Activated T-cell treated with anti-CD3 and anti-CD28 coated beads, Interleukin-2, amount 50 U/mL, for 24 hours (primary cell): ENCODE data around the gene STARD3.

Source experiments
- DNase-seq: peaks from one replicate; pipeline ENCODE4 v3.0.0-alpha.2; 2020
- H3K27ac Mint-ChIP-seq: 2 replicates; pipeline ENCODE4 v1.8.0; 2020; ENCODE audit warnings: mild to moderate bottlenecking, mixed read lengths
- H3K27me3 Mint-ChIP-seq: 2 replicates; pipeline ENCODE4 v1.8.0; 2020; ENCODE audit warnings: mixed read lengths
- H3K36me3 Mint-ChIP-seq: 2 replicates; pipeline ENCODE4 v1.8.0; 2020; ENCODE audit warnings: low read depth, mixed read lengths
- H3K4me1 Mint-ChIP-seq: 2 replicates; pipeline ENCODE4 v1.8.0; 2020; ENCODE audit warnings: low read depth, mixed read lengths
- H3K4me3 Mint-ChIP-seq: 2 replicates; pipeline ENCODE4 v1.8.0; 2020; ENCODE audit warnings: mild to moderate bottlenecking, moderate library complexity, mixed read lengths
- H3K9me3 Mint-ChIP-seq: 2 replicates; pipeline ENCODE4 v1.8.0; 2020; ENCODE audit warnings: mixed read lengths

Gene STARD3

GRCh38 chr17:39600288-39600996 lies 36.5 kb upstream of the STARD3 start:
- no peak overlapping the region for H3K27ac Mint-ChIP-seq
- no peak overlapping the region for H3K4me3 Mint-ChIP-seq
- peaks cover 38% of the 10 kb centered on the region for H3K4me1 Mint-ChIP-seq
- no peak for DNase-seq
- no peaks in the 10 kb centered on the region for H3K36me3 Mint-ChIP-seq
- H3K27me3 Mint-ChIP-seq: peaks cover 96% of the 10 kb centered on the region
- H3K9me3 Mint-ChIP-seq: no peaks in the 10 kb centered on the region

DNA sequence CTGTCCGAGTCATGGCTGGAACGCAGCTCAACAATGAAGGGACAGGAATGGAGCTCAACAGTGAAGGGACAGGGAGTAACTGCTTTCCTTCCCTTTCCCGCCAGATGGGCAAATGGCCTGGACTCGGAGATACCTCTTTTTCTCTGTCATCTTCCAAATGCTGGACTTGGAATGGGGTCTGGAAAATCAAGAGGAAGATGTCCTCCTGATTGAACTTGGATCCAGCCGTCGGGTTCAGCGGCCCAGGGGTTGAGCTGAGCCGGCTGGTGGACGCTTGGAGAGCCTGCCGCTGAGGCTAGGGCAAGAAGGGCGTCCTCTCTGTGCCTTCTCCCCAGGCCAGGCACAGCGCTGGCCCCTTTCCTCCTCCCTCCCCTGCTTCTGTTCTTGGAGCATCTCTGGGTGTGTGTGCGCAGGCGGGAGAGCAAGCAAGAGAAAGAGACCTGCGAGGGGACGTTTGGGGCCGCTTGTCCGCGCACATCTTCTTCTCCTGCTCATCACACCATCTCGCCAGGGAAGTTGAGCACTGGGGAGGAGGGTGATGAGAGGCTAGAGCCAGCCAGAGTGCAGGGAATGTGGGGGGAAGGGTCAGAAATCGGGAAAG lies 35.8 kb upstream of the STARD3 start:
- DNase-seq: no peak
- Mint-ChIP-seq H3K4me3 (no peak overlapping the region), H3K9me3 (no peaks in the 10 kb centered on the region), H3K36me3 (no peaks in the 10 kb centered on the region), H3K4me1 (peaks cover 42% of the 10 kb centered on the region), H3K27ac (no peak overlapping the region), H3K27me3 (peaks cover 94% of the 10 kb centered on the region)

DNA sequence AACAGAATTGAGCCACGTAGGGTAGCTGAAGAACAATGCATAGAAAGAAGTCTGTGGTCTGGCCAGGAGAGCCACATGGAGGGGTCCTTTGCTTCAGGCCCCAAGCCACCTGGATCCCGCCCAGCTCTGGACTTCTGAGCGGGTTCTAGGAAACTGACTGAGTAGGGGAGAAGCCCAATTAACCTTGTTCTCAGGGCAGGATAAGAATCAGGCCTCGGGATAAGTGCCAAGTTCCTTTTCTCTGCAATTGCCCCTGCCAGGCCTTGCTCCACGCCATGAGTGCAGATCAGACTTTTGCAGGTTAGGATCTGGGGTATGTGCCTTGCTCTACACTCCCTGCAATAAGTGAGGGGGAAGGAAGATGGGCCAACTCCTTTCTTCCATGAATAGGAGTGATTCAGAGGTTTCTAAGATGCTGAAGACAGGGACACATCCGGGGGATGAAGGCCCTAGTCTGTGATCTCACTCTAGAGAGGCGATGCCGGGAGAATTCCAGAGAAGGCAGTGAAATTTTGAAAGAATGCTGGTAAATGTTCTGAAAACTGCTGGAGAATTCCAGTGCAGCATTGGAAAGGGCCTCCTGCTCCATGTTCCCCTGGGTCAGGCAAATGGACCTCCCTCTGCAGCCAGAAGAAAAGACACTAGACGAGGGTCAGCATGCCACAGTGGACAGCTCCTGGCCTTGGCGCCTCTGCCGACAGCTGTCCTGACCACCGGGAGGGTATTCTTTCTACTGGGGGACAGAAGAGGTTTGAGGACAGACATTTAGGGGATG lies 35.0 kb upstream of the STARD3 start:
- Mint-ChIP-seq H3K4me3 (no peak overlapping the region), H3K36me3 (no peaks in the 10 kb centered on the region), H3K27me3 (peaks cover 90% of the 10 kb centered on the region), H3K27ac (no peak overlapping the region), H3K4me1 (peaks cover 42% of the 10 kb centered on the region), H3K9me3 (no peaks in the 10 kb centered on the region)
- DNase-seq: no peak

DNA sequence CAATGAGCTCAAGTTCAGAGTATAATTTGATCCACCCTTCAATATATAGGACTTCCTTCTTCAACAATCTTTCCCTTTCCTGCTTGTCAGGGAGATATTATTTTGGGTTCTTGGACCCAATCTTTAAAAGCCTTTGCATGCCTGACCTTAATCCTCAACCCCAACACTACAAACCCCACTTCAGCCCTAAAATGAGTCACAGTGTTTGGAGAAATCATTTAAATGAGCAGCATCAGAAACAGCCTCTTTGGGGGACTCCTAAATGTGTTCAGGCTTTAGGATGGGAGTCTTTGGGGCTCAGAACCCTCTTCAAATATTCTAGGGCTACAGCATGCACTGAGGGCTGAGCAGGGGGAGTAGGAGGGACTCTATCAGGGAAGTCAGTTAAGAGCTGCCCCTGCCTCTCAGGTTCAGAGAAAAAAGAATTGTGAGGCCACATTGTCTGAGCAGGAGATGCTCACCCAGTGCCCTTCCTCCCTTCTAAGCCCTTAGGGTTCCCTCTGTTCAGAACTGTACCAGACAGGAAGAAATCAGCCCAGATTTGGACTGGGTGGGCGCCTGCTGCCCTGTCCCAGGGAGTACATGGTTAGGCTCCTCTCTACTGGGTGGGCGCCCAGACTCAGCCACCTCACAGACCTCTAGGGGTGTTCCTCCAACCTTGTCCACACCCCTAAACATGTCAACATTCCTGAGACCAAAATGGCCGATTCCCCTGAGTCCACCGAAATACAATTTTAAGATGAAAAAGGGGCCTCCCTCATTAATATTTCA lies 34.2 kb upstream of the STARD3 start:
- H3K27me3 Mint-ChIP-seq: peaks cover 89% of the 10 kb centered on the region
- H3K9me3 Mint-ChIP-seq: no peaks in the 10 kb centered on the region
- H3K4me3 Mint-ChIP-seq: no peak overlapping the region
- H3K4me1 Mint-ChIP-seq: peaks cover 39% of the 10 kb centered on the region
- no peak overlapping the region for H3K27ac Mint-ChIP-seq
- H3K36me3 Mint-ChIP-seq: no peaks in the 10 kb centered on the region
- no peak for DNase-seq

GRCh38 chr17:39603304-39604016 lies 33.5 kb upstream of the STARD3 start:
- no peaks in the 10 kb centered on the region for H3K9me3 Mint-ChIP-seq
- H3K36me3 Mint-ChIP-seq: no peaks in the 10 kb centered on the region
- H3K4me1 Mint-ChIP-seq: peaks cover 33% of the 10 kb centered on the region
- no peak overlapping the region for H3K27ac Mint-ChIP-seq
- no peak overlapping the region for H3K4me3 Mint-ChIP-seq
- H3K27me3 Mint-ChIP-seq: peaks cover 88% of the 10 kb centered on the region
- no peak for DNase-seq

GRCh38 chr17:39604911-39605491 lies 31.9 kb upstream of the STARD3 start:
- peaks cover 24% of the 10 kb centered on the region for H3K4me1 Mint-ChIP-seq
- no peak for DNase-seq
- no peaks in the 10 kb centered on the region for H3K9me3 Mint-ChIP-seq
- no peak overlapping the region for H3K27ac Mint-ChIP-seq
- peak overlapping the region; percentile 39 for H3K4me3 Mint-ChIP-seq
- no peaks in the 10 kb centered on the region for H3K36me3 Mint-ChIP-seq
- H3K27me3 Mint-ChIP-seq: peaks cover 90% of the 10 kb centered on the region

DNA sequence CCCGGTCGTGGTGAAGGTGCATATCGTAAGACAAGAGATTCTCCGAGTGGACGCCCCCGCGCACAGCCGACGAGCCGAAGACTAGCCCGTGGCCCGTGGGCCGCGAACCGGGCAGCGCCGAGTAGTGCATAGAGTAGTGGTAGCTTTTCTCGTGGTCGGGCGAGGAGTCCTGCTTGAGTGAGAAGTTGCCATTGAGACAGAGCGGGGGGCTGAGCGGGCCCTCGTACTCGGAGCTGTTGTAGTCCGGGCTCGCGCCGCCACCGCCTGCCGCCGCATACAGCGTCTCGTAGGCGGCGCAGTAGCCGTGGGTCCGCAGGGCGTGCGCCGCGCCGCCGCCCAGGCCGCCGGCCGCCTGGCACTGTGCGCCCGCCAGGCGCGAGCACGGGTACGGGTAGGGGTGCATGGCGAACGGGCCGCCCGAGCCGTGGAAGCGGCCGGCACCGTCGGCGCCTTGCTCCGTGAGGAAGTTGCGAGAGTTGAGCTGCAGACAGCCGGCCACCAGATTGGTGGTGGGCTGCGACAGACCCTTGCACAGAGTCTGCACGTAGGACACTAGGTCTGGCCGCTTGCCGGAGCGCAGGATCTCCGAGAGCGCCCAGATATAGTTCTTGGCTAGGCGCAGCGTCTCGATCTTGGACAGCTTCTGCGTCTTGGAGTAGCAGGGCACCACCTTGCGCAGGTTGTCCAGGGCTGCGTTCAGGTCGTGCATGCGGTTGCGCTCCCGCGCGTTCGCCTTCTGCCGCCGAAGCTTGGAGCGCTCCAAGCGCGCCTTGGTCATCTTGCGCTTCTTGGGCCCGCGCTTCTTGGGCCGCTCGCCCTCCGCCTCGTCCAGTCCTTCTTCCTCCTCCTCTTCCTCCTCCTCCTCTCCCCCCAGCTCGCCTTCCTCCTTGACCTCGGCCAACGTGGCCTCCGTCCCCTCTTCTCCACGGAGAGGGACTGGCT lies 31.2 kb upstream of the STARD3 start:
- no peak overlapping the region for H3K27ac Mint-ChIP-seq

DNA sequence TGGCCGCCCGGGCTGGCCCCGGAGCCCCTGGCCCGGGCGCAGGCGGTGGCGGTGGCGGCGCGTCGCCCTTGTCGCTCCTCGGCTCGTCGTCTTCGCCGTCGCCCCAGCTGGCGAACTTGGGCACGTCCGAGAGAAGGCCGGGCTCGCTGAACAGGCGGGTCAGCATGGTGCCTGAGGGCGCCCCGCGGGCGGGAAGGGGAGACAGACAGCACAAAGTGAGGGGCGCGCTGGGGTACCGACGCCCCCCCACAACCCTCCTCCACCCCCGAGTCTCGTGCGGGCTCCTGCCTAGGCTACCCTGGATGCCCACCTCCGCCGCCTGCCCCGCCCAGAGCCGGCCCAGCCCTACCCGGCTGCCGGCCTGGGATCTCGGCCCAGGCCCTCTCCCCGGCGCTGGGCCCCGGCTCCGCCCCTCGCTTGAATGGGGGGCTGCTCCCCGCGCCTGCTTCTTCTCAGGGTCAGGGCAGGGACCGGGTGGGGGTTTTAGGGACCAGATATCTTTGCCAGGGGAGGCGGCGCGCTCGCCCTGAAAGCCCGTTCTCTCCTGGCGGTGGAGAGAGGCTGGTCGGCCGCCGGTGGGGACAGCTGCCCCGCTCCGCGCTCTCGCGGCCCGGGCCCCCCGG lies 30.4 kb upstream of the STARD3 start:
- no peak for DNase-seq
- Mint-ChIP-seq H3K4me3 (no peak overlapping the region), H3K9me3 (no peaks in the 10 kb centered on the region), H3K27ac (no peak overlapping the region), H3K36me3 (no peaks in the 10 kb centered on the region), H3K4me1 (peaks cover 23% of the 10 kb centered on the region), H3K27me3 (peaks cover 83% of the 10 kb centered on the region)

More for the DNA sequence above, 31.2 kb upstream of the STARD3 start:
- H3K9me3 Mint-ChIP-seq: no peaks in the 10 kb centered on the region
- H3K4me3 Mint-ChIP-seq: peak overlapping the region; percentile 39
- DNase-seq: peak; percentile 53
- peaks cover 23% of the 10 kb centered on the region for H3K4me1 Mint-ChIP-seq
- no peaks in the 10 kb centered on the region for H3K36me3 Mint-ChIP-seq
- peaks cover 87% of the 10 kb centered on the region for H3K27me3 Mint-ChIP-seq

DNA sequence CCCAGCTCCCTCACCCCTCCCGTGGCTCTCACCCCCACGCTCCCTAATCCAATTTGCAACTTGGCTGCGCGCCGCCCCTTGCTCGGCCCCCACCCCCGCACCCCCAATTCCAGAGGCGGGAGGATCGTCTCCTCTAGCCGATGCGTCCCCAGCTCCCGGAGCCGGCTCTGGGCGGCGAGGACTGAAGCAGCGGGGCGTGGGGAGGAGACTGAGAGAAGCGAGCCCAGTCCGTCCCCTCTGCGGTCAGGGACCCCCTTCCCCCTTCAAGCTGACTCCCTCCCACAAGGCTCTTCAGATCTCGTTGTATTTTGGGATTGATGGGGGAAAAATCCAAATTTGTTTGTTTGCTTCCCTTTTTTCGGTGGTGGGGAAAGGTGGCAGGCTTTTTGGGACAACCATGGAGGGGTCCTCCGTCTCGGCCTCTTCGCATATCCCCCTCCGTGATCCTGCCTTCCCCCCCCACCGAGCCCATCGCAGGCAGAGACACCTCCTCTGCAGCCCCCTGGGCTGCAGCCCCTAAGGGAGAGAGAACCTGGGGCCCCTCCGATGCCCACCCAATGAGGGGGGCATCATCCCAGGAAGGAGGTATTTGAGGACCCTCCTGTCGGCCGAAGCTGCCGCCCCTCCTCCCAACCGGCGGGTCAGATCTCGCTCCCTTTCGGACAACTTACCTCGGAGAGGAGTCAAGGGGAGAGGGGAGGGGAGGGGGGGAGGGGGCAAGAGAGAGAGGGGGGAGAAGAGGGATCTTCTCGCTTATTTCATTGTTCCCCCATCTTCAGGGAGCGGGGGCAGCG lies 29.7 kb upstream of the STARD3 start:
- Mint-ChIP-seq H3K27me3 (peaks cover 76% of the 10 kb centered on the region), H3K4me3 (no peak overlapping the region), H3K9me3 (no peaks in the 10 kb centered on the region)

DNA sequence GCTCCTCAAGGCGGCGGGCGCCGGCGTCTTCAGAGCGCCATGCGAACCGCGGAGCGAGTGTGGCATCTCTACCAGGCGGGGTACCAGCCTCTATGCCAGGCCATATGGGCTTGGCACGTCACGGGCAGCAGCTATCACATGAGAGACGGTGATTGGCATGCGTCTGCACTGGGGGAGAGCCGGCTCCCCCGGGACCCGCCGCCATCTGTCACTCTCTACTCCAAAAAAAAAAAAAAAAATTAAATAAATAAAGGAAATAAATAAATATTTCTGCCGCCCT lies 29.2 kb upstream of the STARD3 start, which contains the start of gene NEUROD2:
Gene NEUROD2, minus strand, starts transcription at position 70 of the 280 bp plus-strand sequence. CDS start 1,321 bp downstream, outside the sequence.
- Mint-ChIP-seq H3K4me1 (peaks cover 23% of the 10 kb centered on the region), H3K27me3 (peaks cover 72% of the 10 kb centered on the region), H3K27ac (no peak within 1 kb of the TSS), H3K4me3 (no peak within 1 kb of the TSS), H3K9me3 (no peaks in the 10 kb centered on the region), H3K36me3 (no peaks in the 10 kb centered on the region)
- no peak for DNase-seq

More for the DNA sequence above, 29.7 kb upstream of the STARD3 start:
- Mint-ChIP-seq H3K4me1 (peaks cover 23% of the 10 kb centered on the region), H3K36me3 (no peaks in the 10 kb centered on the region), H3K27ac (no peak overlapping the region)
- no peak for DNase-seq

DNA sequence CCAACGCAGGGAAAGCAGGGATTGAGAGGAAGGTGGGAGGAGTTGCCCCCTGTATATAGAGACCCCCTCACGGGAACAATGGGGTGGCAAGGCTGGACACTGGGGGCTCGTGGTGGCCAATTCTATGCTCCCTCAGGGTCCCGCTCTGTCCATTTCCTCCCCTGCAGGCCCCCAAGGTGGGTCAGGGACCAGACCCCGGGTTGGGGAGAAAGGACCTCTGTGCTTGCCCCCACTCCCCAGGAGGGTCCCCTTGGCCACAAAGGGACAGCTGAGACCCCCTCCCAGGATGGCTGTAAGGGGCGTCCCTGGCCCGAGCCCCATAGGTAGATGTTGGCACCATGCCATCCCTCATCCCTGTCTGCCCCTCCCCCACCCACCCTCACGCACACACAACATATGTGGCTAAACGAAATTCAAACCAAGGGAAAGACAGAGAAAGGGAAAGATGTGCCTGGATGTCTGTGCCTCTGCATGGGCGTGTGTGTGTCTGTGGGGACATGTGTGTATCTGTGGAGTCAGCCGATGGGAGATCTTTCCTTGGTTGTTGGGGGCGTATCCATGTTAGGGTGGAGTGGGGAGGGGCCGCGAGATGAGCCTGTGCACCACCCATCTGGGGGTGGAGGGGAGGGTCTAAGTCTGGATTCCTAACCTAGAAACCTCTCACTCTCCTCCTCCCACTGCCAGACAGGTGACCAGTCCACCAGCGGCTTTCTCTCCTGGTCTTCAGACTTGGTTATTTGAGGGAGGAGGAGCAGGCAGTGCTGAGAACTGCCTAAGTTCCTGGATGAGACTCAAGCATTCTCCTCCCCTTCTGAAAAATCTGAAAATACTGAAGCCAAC lies 28.6 kb upstream of the STARD3 start:
- Mint-ChIP-seq H3K9me3 (no peaks in the 10 kb centered on the region), H3K36me3 (no peaks in the 10 kb centered on the region), H3K4me3 (no peak overlapping the region), H3K4me1 (peaks cover 21% of the 10 kb centered on the region), H3K27ac (no peak overlapping the region), H3K27me3 (peaks cover 71% of the 10 kb centered on the region)
- DNase-seq: no peak
